Activated naive CD4-positive, alpha-beta T cell treated with anti-CD3 and anti-CD28 coated beads, Interleukin-2, amount 50 U/mL, for 24 hours (primary cell): ENCODE results near the gene CCDC127.

Experiments
- H3K27ac Mint-ChIP-seq: one replicate; pipeline ENCODE4 v1.8.0; 2021; ENCODE audit warnings: mild to moderate bottlenecking, mixed read lengths
- H3K27me3 Mint-ChIP-seq: one replicate; pipeline ENCODE4 v1.8.0; 2021; ENCODE audit warnings: mixed read lengths
- H3K36me3 Mint-ChIP-seq: one replicate; pipeline ENCODE4 v1.8.0; 2021; ENCODE audit warnings: mixed read lengths
- H3K4me1 Mint-ChIP-seq: one replicate; pipeline ENCODE4 v1.8.0; 2021; ENCODE audit warnings: mixed read lengths
- H3K4me3 Mint-ChIP-seq: one replicate; pipeline ENCODE4 v1.8.0; 2021; ENCODE audit warnings: mild to moderate bottlenecking, mixed read lengths
- H3K9me3 Mint-ChIP-seq: one replicate; pipeline ENCODE4 v1.8.0; 2021; ENCODE audit warnings: mixed read lengths

The CCDC127 gene

GRCh38 chr5:190366-191035, 27.5 kb downstream of the CCDC127 start:
- Mint-ChIP-seq H3K36me3 (no peaks in the 10 kb centered on the region), H3K4me3 (no peak overlapping the region), H3K9me3 (no peaks in the 10 kb centered on the region), H3K4me1 (peaks cover 12% of the 10 kb centered on the region), H3K27ac (peak overlapping the region; percentile 71), H3K27me3 (peaks cover 1% of the 10 kb centered on the region)

GRCh38 chr5:189976-190365, 28.0 kb downstream of the CCDC127 start:
- Mint-ChIP-seq H3K9me3 (no peaks in the 10 kb centered on the region), H3K27me3 (peaks cover 1% of the 10 kb centered on the region), H3K4me3 (no peak overlapping the region), H3K27ac (peak overlapping the region; percentile 71), H3K4me1 (peaks cover 12% of the 10 kb centered on the region), H3K36me3 (no peaks in the 10 kb centered on the region)

- H3K9me3 Mint-ChIP-seq, result no peaks in the 10 kb centered on the region
- H3K4me1 Mint-ChIP-seq, result peaks cover 12% of the 10 kb centered on the region
- H3K36me3 Mint-ChIP-seq, result no peaks in the 10 kb centered on the region
- H3K27ac Mint-ChIP-seq, result no peak overlapping the region
- peaks cover 1% of the 10 kb centered on the region for H3K27me3 Mint-ChIP-seq
- no peak overlapping the region for H3K4me3 Mint-ChIP-seq
Measured at GRCh38 chr5:189486-189885, 28.5 kb downstream of the CCDC127 start.

- Mint-ChIP-seq H3K4me1 (peaks cover 12% of the 10 kb centered on the region), H3K4me3 (peak overlapping the region; percentile 51), H3K27me3 (peaks cover 1% of the 10 kb centered on the region), H3K27ac (no peak overlapping the region), H3K36me3 (no peaks in the 10 kb centered on the region), H3K9me3 (no peaks in the 10 kb centered on the region)
Measured at GRCh38 chr5:188488-189481, 29.2 kb downstream of the CCDC127 start.

- Mint-ChIP-seq H3K9me3 (no peaks in the 10 kb centered on the region), H3K27ac (no peak overlapping the region), H3K36me3 (no peaks in the 10 kb centered on the region), H3K4me1 (peaks cover 12% of the 10 kb centered on the region), H3K27me3 (peaks cover 1% of the 10 kb centered on the region), H3K4me3 (no peak overlapping the region)
Measured at GRCh38 chr5:187617-188451, 30.1 kb downstream of the CCDC127 start.

- Mint-ChIP-seq H3K27ac (no peak overlapping the region), H3K36me3 (no peaks in the 10 kb centered on the region), H3K4me3 (no peak overlapping the region), H3K27me3 (peaks cover 1% of the 10 kb centered on the region), H3K4me1 (peaks cover 12% of the 10 kb centered on the region), H3K9me3 (no peaks in the 10 kb centered on the region)
Measured at GRCh38 chr5:187042-187431, 30.9 kb downstream of the CCDC127 start.

DNA sequence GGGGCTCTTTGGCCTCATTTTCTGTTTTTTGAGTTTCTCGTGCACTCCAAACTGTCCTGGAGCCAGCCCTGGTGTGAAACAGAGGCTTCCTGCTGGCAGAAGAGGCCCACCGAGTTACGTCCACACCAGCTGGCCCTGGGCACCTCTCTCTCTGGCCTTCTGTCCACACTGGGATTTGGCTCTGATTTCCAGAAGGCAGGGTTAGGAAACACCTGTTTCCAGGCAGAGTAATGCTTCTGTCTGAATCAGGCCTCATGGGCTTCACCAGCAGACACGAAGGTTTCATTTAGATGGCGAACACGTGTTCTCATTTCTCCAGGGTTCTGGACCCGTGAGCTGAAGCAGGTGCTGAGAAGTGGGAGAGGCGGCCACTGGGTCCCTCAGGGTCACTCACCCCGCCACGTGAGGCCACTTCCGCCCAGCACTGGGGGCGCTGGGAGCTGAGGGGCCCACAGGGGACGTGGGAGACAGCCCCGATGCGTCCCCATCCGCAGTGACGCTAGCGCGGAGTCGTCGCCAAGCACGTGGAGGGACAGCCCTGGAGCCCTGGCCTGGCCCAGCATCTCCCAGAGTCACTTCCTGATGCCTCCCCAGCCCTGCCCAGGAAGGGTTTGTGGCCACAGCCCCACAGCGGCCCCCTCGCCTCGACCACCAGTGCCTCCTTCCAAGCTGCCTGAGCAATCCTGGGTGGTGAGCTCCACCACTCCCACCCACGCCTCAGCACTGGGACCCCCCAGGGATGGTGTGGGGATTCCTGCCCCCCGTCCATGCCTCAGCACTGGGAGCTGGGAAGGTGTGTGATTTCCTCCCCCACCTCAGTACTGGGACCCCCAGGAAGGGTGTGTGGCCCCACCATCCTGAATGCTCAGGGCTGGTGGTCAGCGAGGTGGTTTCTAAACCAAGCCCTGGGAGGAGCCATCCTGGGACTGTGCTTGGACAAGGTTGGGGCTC, 31.6 kb downstream of the CCDC127 start:
- H3K36me3 Mint-ChIP-seq, result no peaks in the 10 kb centered on the region
- no peaks in the 10 kb centered on the region for H3K9me3 Mint-ChIP-seq
- no peak overlapping the region for H3K4me3 Mint-ChIP-seq
- peaks cover 12% of the 10 kb centered on the region for H3K4me1 Mint-ChIP-seq
- peaks cover 1% of the 10 kb centered on the region for H3K27me3 Mint-ChIP-seq
- no peak overlapping the region for H3K27ac Mint-ChIP-seq

GRCh38 chr5:185095-186070, 32.6 kb downstream of the CCDC127 start:
- no peak overlapping the region for H3K4me3 Mint-ChIP-seq
- no peak overlapping the region for H3K27ac Mint-ChIP-seq
- peaks cover 1% of the 10 kb centered on the region for H3K27me3 Mint-ChIP-seq
- H3K36me3 Mint-ChIP-seq, result no peaks in the 10 kb centered on the region
- peaks cover 11% of the 10 kb centered on the region for H3K4me1 Mint-ChIP-seq
- no peaks in the 10 kb centered on the region for H3K9me3 Mint-ChIP-seq

- Mint-ChIP-seq H3K27me3 (peaks cover 3% of the 10 kb centered on the region), H3K4me1 (peaks cover 6% of the 10 kb centered on the region), H3K27ac (no peak overlapping the region), H3K4me3 (no peak overlapping the region), H3K36me3 (no peaks in the 10 kb centered on the region), H3K9me3 (no peaks in the 10 kb centered on the region)
Measured at GRCh38 chr5:184471-184870, 33.5 kb downstream of the CCDC127 start.

- H3K9me3 Mint-ChIP-seq, result no peaks in the 10 kb centered on the region
- no peak overlapping the region for H3K27ac Mint-ChIP-seq
- H3K4me3 Mint-ChIP-seq, result no peak overlapping the region
- no peaks in the 10 kb centered on the region for H3K36me3 Mint-ChIP-seq
- H3K27me3 Mint-ChIP-seq, result peaks cover 3% of the 10 kb centered on the region
- H3K4me1 Mint-ChIP-seq, result no peaks in the 10 kb centered on the region
Measured at GRCh38 chr5:182126-182525, 35.8 kb downstream of the CCDC127 start.

GRCh38 chr5:181566-181965, 36.4 kb downstream of the CCDC127 start:
- Mint-ChIP-seq H3K27ac (no peak overlapping the region), H3K4me1 (no peaks in the 10 kb centered on the region), H3K4me3 (no peak overlapping the region), H3K27me3 (peaks cover 3% of the 10 kb centered on the region), H3K36me3 (no peaks in the 10 kb centered on the region), H3K9me3 (no peaks in the 10 kb centered on the region)

DNA sequence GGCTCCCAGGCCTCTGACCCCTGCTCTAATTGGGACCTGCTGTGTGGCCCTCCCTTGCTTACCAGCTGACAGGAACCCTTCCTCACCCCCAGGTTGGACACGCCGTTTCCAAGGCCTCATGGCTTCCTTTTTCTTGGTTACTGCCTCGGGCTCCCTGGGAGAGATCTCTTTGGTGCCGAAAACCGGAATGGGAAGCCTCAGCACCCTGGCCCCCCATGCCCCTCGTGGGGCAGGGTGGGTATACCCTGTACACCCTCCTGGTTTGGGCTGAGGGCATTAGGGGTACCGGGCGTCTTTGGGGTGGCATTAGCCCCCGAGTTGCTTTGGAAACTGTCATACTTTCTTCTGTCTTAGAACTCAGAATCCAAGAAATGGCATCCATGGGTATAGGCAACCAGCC, 36.8 kb downstream of the CCDC127 start:
- H3K9me3 Mint-ChIP-seq, result no peaks in the 10 kb centered on the region
- no peaks in the 10 kb centered on the region for H3K36me3 Mint-ChIP-seq
- H3K4me1 Mint-ChIP-seq, result no peaks in the 10 kb centered on the region
- no peak overlapping the region for H3K4me3 Mint-ChIP-seq
- peaks cover 3% of the 10 kb centered on the region for H3K27me3 Mint-ChIP-seq
- H3K27ac Mint-ChIP-seq, result no peak overlapping the region

GRCh38 chr5:180286-180918, 37.6 kb downstream of the CCDC127 start:
- H3K27me3 Mint-ChIP-seq, result peaks cover 3% of the 10 kb centered on the region
- H3K9me3 Mint-ChIP-seq, result no peaks in the 10 kb centered on the region
- no peak overlapping the region for H3K4me3 Mint-ChIP-seq
- no peaks in the 10 kb centered on the region for H3K36me3 Mint-ChIP-seq
- no peaks in the 10 kb centered on the region for H3K4me1 Mint-ChIP-seq
- no peak overlapping the region for H3K27ac Mint-ChIP-seq
